ENCODE measurements around the gene SPOCD1. TPM values are rescaled to one million over a fixed set of nuclear protein-coding genes. Genes with fewer than 3 reads are reported as not detected.

The SPOCD1 gene
- total and polyA plus RNA-seq, 2 of the 4 experiments (the other 2 are of a cell fraction) = 59.7 to 132 TPM

DNA sequence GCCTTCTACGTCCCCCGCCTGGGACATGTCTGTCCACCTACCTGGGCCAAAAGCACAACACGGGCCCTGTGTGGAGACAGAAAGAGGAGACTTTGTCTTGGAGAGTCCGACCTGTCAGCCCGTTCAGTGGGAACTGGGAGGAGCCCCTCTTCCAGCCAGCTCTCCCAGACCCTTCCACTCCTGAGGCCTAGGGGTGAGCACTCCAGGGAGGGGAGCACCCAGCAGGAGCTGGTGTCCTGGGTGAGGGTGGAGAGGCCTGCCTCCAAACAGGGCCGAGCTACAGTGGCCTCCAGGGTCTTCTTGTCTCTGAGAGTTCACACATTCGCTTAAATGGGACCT is 546 bp downstream of the SPOCD1 start:
- TF ChIP-seq, protein P1, sequence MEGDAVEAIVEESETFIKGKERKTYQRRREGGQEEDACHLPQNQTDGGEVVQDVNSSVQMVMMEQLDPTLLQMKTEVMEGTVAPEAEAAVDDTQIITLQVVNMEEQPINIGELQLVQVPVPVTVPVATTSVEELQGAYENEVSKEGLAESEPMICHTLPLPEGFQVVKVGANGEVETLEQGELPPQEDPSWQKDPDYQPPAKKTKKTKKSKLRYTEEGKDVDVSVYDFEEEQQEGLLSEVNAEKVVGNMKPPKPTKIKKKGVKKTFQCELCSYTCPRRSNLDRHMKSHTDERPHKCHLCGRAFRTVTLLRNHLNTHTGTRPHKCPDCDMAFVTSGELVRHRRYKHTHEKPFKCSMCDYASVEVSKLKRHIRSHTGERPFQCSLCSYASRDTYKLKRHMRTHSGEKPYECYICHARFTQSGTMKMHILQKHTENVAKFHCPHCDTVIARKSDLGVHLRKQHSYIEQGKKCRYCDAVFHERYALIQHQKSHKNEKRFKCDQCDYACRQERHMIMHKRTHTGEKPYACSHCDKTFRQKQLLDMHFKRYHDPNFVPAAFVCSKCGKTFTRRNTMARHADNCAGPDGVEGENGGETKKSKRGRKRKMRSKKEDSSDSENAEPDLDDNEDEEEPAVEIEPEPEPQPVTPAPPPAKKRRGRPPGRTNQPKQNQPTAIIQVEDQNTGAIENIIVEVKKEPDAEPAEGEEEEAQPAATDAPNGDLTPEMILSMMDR (conservative IDR thresholded peaks at IDR 0.05; ENCODE audit: low read depth, low read length) = no peak
- no peak for TF ChIP-seq CEBPB (IDR thresholded peaks at IDR 0.05; ENCODE audit: low read depth, low read length)
- TF ChIP-seq, protein P2, sequence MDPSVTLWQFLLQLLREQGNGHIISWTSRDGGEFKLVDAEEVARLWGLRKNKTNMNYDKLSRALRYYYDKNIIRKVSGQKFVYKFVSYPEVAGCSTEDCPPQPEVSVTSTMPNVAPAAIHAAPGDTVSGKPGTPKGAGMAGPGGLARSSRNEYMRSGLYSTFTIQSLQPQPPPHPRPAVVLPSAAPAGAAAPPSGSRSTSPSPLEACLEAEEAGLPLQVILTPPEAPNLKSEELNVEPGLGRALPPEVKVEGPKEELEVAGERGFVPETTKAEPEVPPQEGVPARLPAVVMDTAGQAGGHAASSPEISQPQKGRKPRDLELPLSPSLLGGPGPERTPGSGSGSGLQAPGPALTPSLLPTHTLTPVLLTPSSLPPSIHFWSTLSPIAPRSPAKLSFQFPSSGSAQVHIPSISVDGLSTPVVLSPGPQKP (IDR thresholded peaks at IDR 0.05; ENCODE audit: borderline replicate concordance, low read depth, low read length) = no peak
- TF ChIP-seq RAD21 (IDR thresholded peaks at IDR 0.05; ENCODE audit: low read length) = no peak
- no peak for TF ChIP-seq RFX5 (IDR thresholded peaks at IDR 0.05; ENCODE audit: low read depth, low read length)
- no peak for TF ChIP-seq MXI1 (IDR thresholded peaks at IDR 0.05; ENCODE audit: borderline replicate concordance, low read depth, low read length)
- no peak for TF ChIP-seq FOS (IDR thresholded peaks at IDR 0.05; ENCODE audit: low read depth, low read length)
- no peak for TF ChIP-seq POLR2A (IDR thresholded peaks at IDR 0.05; ENCODE audit: low read depth, low read length)
- TF ChIP-seq, protein P3, sequence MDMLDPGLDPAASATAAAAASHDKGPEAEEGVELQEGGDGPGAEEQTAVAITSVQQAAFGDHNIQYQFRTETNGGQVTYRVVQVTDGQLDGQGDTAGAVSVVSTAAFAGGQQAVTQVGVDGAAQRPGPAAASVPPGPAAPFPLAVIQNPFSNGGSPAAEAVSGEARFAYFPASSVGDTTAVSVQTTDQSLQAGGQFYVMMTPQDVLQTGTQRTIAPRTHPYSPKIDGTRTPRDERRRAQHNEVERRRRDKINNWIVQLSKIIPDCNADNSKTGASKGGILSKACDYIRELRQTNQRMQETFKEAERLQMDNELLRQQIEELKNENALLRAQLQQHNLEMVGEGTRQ (IDR thresholded peaks at IDR 0.05; ENCODE audit: low read depth, low read length) = no peak
- no peak for TF ChIP-seq MAZ (IDR thresholded peaks at IDR 0.05; ENCODE audit: borderline replicate concordance, low read depth, low read length)
- TF ChIP-seq SMC3 (IDR thresholded peaks at IDR 0.05; ENCODE audit: low read depth, low read length) = no peak
- no peak for TF ChIP-seq BHLHE40 (IDR thresholded peaks at IDR 0.05; ENCODE audit: low read depth, low read length)
- TF ChIP-seq CHD1 (IDR thresholded peaks at IDR 0.05; ENCODE audit: low read depth, low read length) = no peak
- TF ChIP-seq RCOR1 (IDR thresholded peaks at IDR 0.05; ENCODE audit: insufficient replicate concordance, low read length) = no peak
- TF ChIP-seq MAFK (IDR thresholded peaks at IDR 0.05; ENCODE audit: low read depth, low read length) = no peak
- TF ChIP-seq NFE2L2 (IDR thresholded peaks at IDR 0.05; ENCODE audit: low read depth, low read length) = no peak
- H3K23ac ChIP-seq (ENCODE audit: low read depth, low read length) = no peak overlapping the region
- H3K79me1 ChIP-seq (ENCODE audit: low read depth in 1 of 2, low read length in 2 of 2) = peaks cover 0 to 6% of the 10 kb centered on the region in 2 experiments; a peak in 2 of 4 replicates
- no peaks in the 10 kb centered on the region for H3K27me3 ChIP-seq (ENCODE audit: control insufficient read depth, insufficient read depth, low read length)
- H3K18ac ChIP-seq (ENCODE audit: low read depth, low read length) = no peak overlapping the region
- no peak overlapping the region for H3K14ac ChIP-seq (replicated peaks; ENCODE audit: low read depth, low read length)
- no peak overlapping the region for H2BK120ac ChIP-seq (ENCODE audit: low read depth, low read length)
- no peaks in the 10 kb centered on the region for H4K20me1 ChIP-seq (ENCODE audit: insufficient read depth, low read length)
- no peak overlapping the region for H2BK5ac ChIP-seq (ENCODE audit: low read depth, low read length, poor library complexity, severe bottlenecking)
- intact Hi-C loops (cut with micrococcal nuclease) (no loop called here), dilution Hi-C loops (cut with HindIII; ENCODE audit: low sequenced_read_pairs, unreplicated experiment) (no loop called here), in situ Hi-C loops (cut with MboI; ENCODE audit: low sequenced_read_pairs) (no loop called here)
- H3K36me3 ChIP-seq (ENCODE audit: control insufficient read depth, insufficient read depth, low read length) = no peaks in the 10 kb centered on the region
- H3K9ac ChIP-seq (ENCODE audit: low read depth, low read length) = no peak overlapping the region
- no peak overlapping the region for H3K56ac ChIP-seq (ENCODE audit: extremely low read depth, insufficient read depth, low read length)
- H2AFZ ChIP-seq (replicated peaks; ENCODE audit: low read length, poor library complexity) = peak overlapping the region; percentile 96
- DNase-seq (no peak), ATAC-seq (ENCODE audit: low read depth) (no peak)
- ChIA-PET CTCF (interaction anchor here (0.6 to 2.2 kb wide), 10 partner anchors 10 to 149 kb away, joined by 3 to 15 read pairs (median 3); partner anchors contain the start of gene PTP4A2), POLR2A (ENCODE audit: unreplicated experiment) (no interaction called here)
- peaks cover 3% of the 10 kb centered on the region for H3K4me1 ChIP-seq (ENCODE audit: control insufficient read depth, insufficient read depth, low read length)
- no peak overlapping the region for H3K4me3 ChIP-seq (ENCODE audit: insufficient read depth, low read depth, low read length)
- no peak overlapping the region for H3K27ac ChIP-seq (ENCODE audit: insufficient read depth, low read length)
- 0 out of 2 replicates have a peak overlapping the region, but pooled peaks have one; percentile 53 for H2BK20ac ChIP-seq (ENCODE audit: low read depth, low read length)
- peaks cover 9% of the 10 kb centered on the region; the same call in 1 of the 2 replicates for H3K9me1 ChIP-seq (ENCODE audit: insufficient read depth, low read length)
- 0 out of 4 replicates have a peak overlapping the region, but pooled peaks have one; percentile 46 to 91 for H4K8ac ChIP-seq (ENCODE audit: low read depth in 2 of 2, low read length in 2 of 2)
- WGBS, 2 experiments (ENCODE audit: extremely low coverage in 2 of 2, insufficient read length in 1 of 2) = no CpG with 5 or more reads among the region's 7 CpGs
- H3K9me3 ChIP-seq (ENCODE audit: control insufficient read depth, insufficient read depth, low read length) = no peaks in the 10 kb centered on the region
- H4K5ac ChIP-seq (ENCODE audit: low read depth, low read length) = peak overlapping the region; percentile 62; the same call in 1 of the 2 replicates
- no peak overlapping the region for H4K91ac ChIP-seq (ENCODE audit: insufficient read depth, low read depth, low read length)
- no peak overlapping the region for H2AK5ac ChIP-seq (ENCODE audit: low read depth, low read length)
- no peak overlapping the region for H3K4me2 ChIP-seq (ENCODE audit: low read depth, low read length)
- 0 out of 3 replicates have a peak overlapping the region, but pooled peaks have one; percentile 6 for H2BK15ac ChIP-seq (ENCODE audit: low read depth, low read length)
- H2AK9ac ChIP-seq (replicated peaks; ENCODE audit: low read depth, low read length, poor library complexity) = peak overlapping the region; percentile 72
- peak overlapping the region; percentile 56; the same call in 1 of the 2 replicates for H3K4ac ChIP-seq (ENCODE audit: low read depth, low read length)
- no TSS peak for BruUV-seq (replicated peaks)
